IMR-90 (cell line): ENCODE results near the gene AKAP9. TPM values are rescaled to one million over a fixed set of nuclear protein-coding genes. Genes with fewer than 3 reads are reported as not detected.
"Not testable (repeated sequence)": the region's sequence is repeated elsewhere in the genome, so short reads cannot be mapped to it uniquely, and the experiment has no call there.

Experiments used
- ATAC-seq: fragments of 200-7000 bp; cut with Tn5 transposase; 2 replicates; pipeline ENCODE4 v1.9.1; 2020; ENCODE audit warnings: low read depth, mild to moderate bottlenecking, moderate library complexity
- BruUV-seq: library from RNA; stranded (reverse); fragments of 400-500 nt; replicated peaks from 2 replicates; lab custom pipeline; 2021; lab: Mats Ljungman, UMichigan
- CTCF ChIA-PET: fragments of 300-600 bp; formaldehyde crosslinking; extraction: SDS; loops from one replicate; lab custom pipeline; 2021; ENCODE audit warnings: antibody characterized with exemption; lab: Yijun Ruan, JAX
- POLR2A ChIA-PET: fragments of 300-600 bp; sonication (Branson Sonifier 250); formaldehyde crosslinking; loops from one replicate; lab custom pipeline; 2022; ENCODE audit warnings: antibody characterized with exemption; ENCODE audit not compliant: unreplicated experiment; lab: Charles Lee
- DNase-seq: peaks from one replicate; pipeline ENCODE4 v3.0.0; 2013
- H2AFZ ChIP-seq: replicated peaks from 2 replicates; pipeline ENCODE3; 2013; ENCODE audit warnings: low read length, mild to moderate bottlenecking; ENCODE audit not compliant: poor library complexity
- H2AK5ac ChIP-seq: 2 replicates; pipeline ENCODE4 v1.6.1; 2013; ENCODE audit warnings: low read depth, low read length, inconsistent platforms
- H2AK9ac ChIP-seq: replicated peaks from 2 replicates; pipeline ENCODE3; 2013; ENCODE audit warnings: mild to moderate bottlenecking, low read depth, low read length, moderate library complexity; ENCODE audit not compliant: poor library complexity
- H2BK120ac ChIP-seq: 2 replicates; pipeline ENCODE4 v1.6.1; 2013; ENCODE audit warnings: low read depth, low read length, inconsistent platforms
- H2BK15ac ChIP-seq: 3 replicates; pipeline ENCODE4 v1.6.1; 2013; ENCODE audit warnings: low read depth, low read length, inconsistent platforms
- H2BK20ac ChIP-seq: 2 replicates; pipeline ENCODE4 v1.6.1; 2013; ENCODE audit warnings: low read depth, mild to moderate bottlenecking, inconsistent platforms, low read length, moderate library complexity
- H2BK5ac ChIP-seq: 2 replicates; pipeline ENCODE4 v1.6.1; 2013; ENCODE audit warnings: mild to moderate bottlenecking, low read depth, low read length, inconsistent platforms; ENCODE audit not compliant: poor library complexity, severe bottlenecking
- H3K14ac ChIP-seq: replicated peaks from 2 replicates; pipeline ENCODE4 v1.6.1; 2013; ENCODE audit warnings: low read depth, low read length, inconsistent platforms
- H3K18ac ChIP-seq: 2 replicates; pipeline ENCODE4 v1.6.1; 2013; ENCODE audit warnings: low read depth, low read length, control low read depth
- H3K23ac ChIP-seq: 2 replicates; pipeline ENCODE4 v1.6.1; 2013; ENCODE audit warnings: low read depth, low read length, inconsistent platforms
- H3K27ac ChIP-seq: 2 replicates; pipeline ENCODE4 v1.5.1; 2013; ENCODE audit warnings: mild to moderate bottlenecking, control low read depth, low read length; ENCODE audit not compliant: insufficient read depth
- H3K27me3 ChIP-seq: 2 replicates; pipeline ENCODE4 v1.6.1; 2013; ENCODE audit warnings: low read length; ENCODE audit not compliant: control insufficient read depth, insufficient read depth
- H3K36me3 ChIP-seq: 2 replicates; pipeline ENCODE4 v1.6.1; 2013; ENCODE audit warnings: low read length, mixed read lengths; ENCODE audit not compliant: control insufficient read depth, insufficient read depth
- H3K4ac ChIP-seq: 2 replicates; pipeline ENCODE4 v1.6.1; 2013; ENCODE audit warnings: low read depth, low read length, inconsistent platforms
- H3K4me1 ChIP-seq: 2 replicates; pipeline ENCODE4 v1.6.1; 2013; ENCODE audit warnings: low read length, mixed read lengths; ENCODE audit not compliant: control insufficient read depth, insufficient read depth
- H3K4me2 ChIP-seq: 2 replicates; pipeline ENCODE4 v1.6.1; 2013; ENCODE audit warnings: low read depth, mild to moderate bottlenecking, control low read depth, low read length, moderate library complexity
- H3K4me3 ChIP-seq: 2 replicates; pipeline ENCODE4 v1.5.1; 2013; ENCODE audit warnings: low read depth, mild to moderate bottlenecking, control low read depth, low read length, moderate library complexity; ENCODE audit not compliant: insufficient read depth
- H3K56ac ChIP-seq: 2 replicates; pipeline ENCODE4 v1.6.1; 2013; ENCODE audit warnings: low read length, inconsistent platforms; ENCODE audit not compliant: insufficient read depth; ENCODE audit errors: extremely low read depth
- H3K79me1 ChIP-seq, 2 experiments: 2 replicates each; pipeline ENCODE4 v1.6.1; 2013; ENCODE audit warnings: low read length in 2 of 2, inconsistent platforms in 1 of 2, low read depth in 1 of 2
- H3K9ac ChIP-seq: 2 replicates; pipeline ENCODE4 v1.6.1; 2013; ENCODE audit warnings: low read depth, low read length, control low read depth
- H3K9me1 ChIP-seq: 2 replicates; pipeline ENCODE4 v1.6.1; 2013; ENCODE audit warnings: low read length, inconsistent platforms; ENCODE audit not compliant: insufficient read depth
- H3K9me3 ChIP-seq: 2 replicates; pipeline ENCODE4 v1.6.1; 2013; ENCODE audit warnings: low read length; ENCODE audit not compliant: control insufficient read depth, insufficient read depth
- H4K20me1 ChIP-seq: 2 replicates; pipeline ENCODE4 v1.6.1; 2013; ENCODE audit warnings: low read length, inconsistent platforms; ENCODE audit not compliant: insufficient read depth
- H4K5ac ChIP-seq: 2 replicates; pipeline ENCODE4 v1.6.1; 2013; ENCODE audit warnings: mild to moderate bottlenecking, low read depth, low read length, control low read depth
- H4K8ac ChIP-seq, 2 experiments: 2 replicates each; pipeline ENCODE4 v1.6.1; 2013; ENCODE audit warnings: low read depth in 2 of 2, low read length in 2 of 2, control low read depth in 1 of 2, inconsistent platforms in 1 of 2
- H4K91ac ChIP-seq: 2 replicates; pipeline ENCODE4 v1.6.1; 2013; ENCODE audit warnings: low read depth, low read length, inconsistent platforms; ENCODE audit not compliant: insufficient read depth
- FOS ChIP-seq: fragments of 150-350 bp; IDR thresholded peaks from 2 replicates; pipeline ENCODE4 v1.6.1; 2016; ENCODE audit warnings: low read depth, low read length
- MXI1 ChIP-seq: IDR thresholded peaks from 2 replicates; pipeline ENCODE4 v1.6.1; 2012; ENCODE audit warnings: low read depth, mild to moderate bottlenecking, low read length, moderate library complexity, borderline replicate concordance
- WGBS, 2 experiments: methylation state at CpG; one replicate each; pipeline versions ENCODE4 v1.1.5 to v1.1.7; 2013; ENCODE audit warnings: missing lambda C conversion rate in 2 of 2; ENCODE audit not compliant: insufficient read length in 1 of 2; ENCODE audit errors: extremely low coverage in 2 of 2; 5-methylcytosine and 5-hydroxymethylcytosine counted together
- dilution Hi-C: fragments of 300-500 bp; cut with HindIII; formaldehyde crosslinking; loops from one replicate; pipeline ENCODE4 v1.14.3; 2018; ENCODE audit warnings: low sequenced_read_pairs; ENCODE audit not compliant: unreplicated experiment
- in situ Hi-C: fragments of 300-500 bp; cut with MboI; formaldehyde crosslinking; loops from 3 replicates; pipeline ENCODE4 v1.14.3; 2019; ENCODE audit warnings: low sequenced_read_pairs, inconsistent platforms, mixed read lengths
- intact Hi-C: fragments of 100-400 bp; cut with micrococcal nuclease; formaldehyde crosslinking; loops from 2 replicates; pipeline ENCODE4 v1.10.0; 2022
- polyA plus RNA-seq, 3 experiments: library from polyadenylated mRNA; depleted of rRNA; stranded (reverse); fragments of >200 nt; gene quantifications; 2 replicates each; pipeline ENCODE4 v1.2.3, GENCODE V29; 2012; ENCODE audit warnings: low replicate concordance in 1 of 3
- total RNA-seq: library from RNA; depleted of rRNA; stranded (reverse); fragments of >200 nt; gene quantifications from 2 replicates; pipeline ENCODE4 v1.2.3, GENCODE V29; 2012

The AKAP9 gene
- total and polyA plus RNA-seq, 2 of the 4 experiments (the other 2 are of a cell fraction), result 9.7 to 25.3 TPM

- H3K56ac ChIP-seq, result no peak overlapping the region; the same call in 1 of the 2 replicates
- peaks cover 3% of the 10 kb centered on the region; the same call in 1 of the 2 replicates for H3K9me1 ChIP-seq
- no peak overlapping the region; a peak in 1 of 4 replicates for H4K8ac ChIP-seq
- H3K18ac ChIP-seq, result peak overlapping the region; percentile 89
- no peak overlapping the region for H2AFZ ChIP-seq
- H3K14ac ChIP-seq, result no peak overlapping the region
- H3K36me3 ChIP-seq, result peaks cover 11% of the 10 kb centered on the region
- no peak overlapping the region for H2BK15ac ChIP-seq
- peak overlapping the region; percentile 81 for H2BK120ac ChIP-seq
- H3K27ac ChIP-seq, result peak overlapping the region; percentile 76; the same call in 1 of the 2 replicates
- POLR2A ChIA-PET, result no interaction called here
- no peak overlapping the region for H4K91ac ChIP-seq
- no TSS peak for BruUV-seq
- DNase-seq (peak; percentile 87), ATAC-seq (peak; percentile 89)
- H3K9ac ChIP-seq, result no peak overlapping the region
- H4K5ac ChIP-seq, result peak overlapping the region; percentile 36; the same call in 1 of the 2 replicates
- in situ Hi-C loops (no loop called here), dilution Hi-C loops (no loop called here), intact Hi-C loops (no loop called here)
- H2BK5ac ChIP-seq, result peak overlapping the region; percentile 91
- H2BK20ac ChIP-seq, result peak overlapping the region; percentile 65; the same call in 1 of the 2 replicates
- peaks cover 0 to 3% of the 10 kb centered on the region in 2 experiments; a peak in 3 of 4 replicates for H3K79me1 ChIP-seq
- no peak overlapping the region for H2AK9ac ChIP-seq
- H2AK5ac ChIP-seq, result no peak overlapping the region
- H3K27me3 ChIP-seq, result no peaks in the 10 kb centered on the region
- no peaks in the 10 kb centered on the region for H3K9me3 ChIP-seq
- CTCF ChIA-PET, result no interaction called here
- peak; percentile 71 for TF ChIP-seq FOS
- TF ChIP-seq MXI1, result no peak
- peak overlapping the region; percentile 45; the same call in 1 of the 2 replicates for H3K4ac ChIP-seq
- no CpG with 5 or more reads among the region's 3 CpGs for WGBS, 2 experiments
- H3K4me2 ChIP-seq, result peak overlapping the region; percentile 85
- H4K20me1 ChIP-seq, result no peaks in the 10 kb centered on the region
- peak overlapping the region; percentile 87; the same call in 1 of the 2 replicates for H3K23ac ChIP-seq
- H3K4me3 ChIP-seq, result no peak overlapping the region
- H3K4me1 ChIP-seq, result peaks cover 8% of the 10 kb centered on the region; the same call in 1 of the 2 replicates
These were observed 84.6 kb downstream of the AKAP9 start for GRCh38 chr7:92025260-92025659.

- peaks cover 11% of the 10 kb centered on the region for H3K36me3 ChIP-seq
- H3K23ac ChIP-seq, H2BK15ac ChIP-seq, in situ Hi-C loops, H3K18ac ChIP-seq, H3K9me3 ChIP-seq, POLR2A ChIA-PET, intact Hi-C loops, H2BK120ac ChIP-seq, H2AFZ ChIP-seq, H4K5ac ChIP-seq, H3K4me3 ChIP-seq, ATAC-seq, H3K14ac ChIP-seq, DNase-seq, H4K20me1 ChIP-seq, H3K9ac ChIP-seq, H3K4me2 ChIP-seq, CTCF ChIA-PET, H3K4me1 ChIP-seq, H2BK20ac ChIP-seq, H3K56ac ChIP-seq, H3K27me3 ChIP-seq, H3K9me1 ChIP-seq, dilution Hi-C loops, H2BK5ac ChIP-seq, H3K79me1 ChIP-seq, BruUV-seq, H4K8ac ChIP-seq, H2AK9ac ChIP-seq: not testable (repeated sequence)
- WGBS, 2 experiments, result no CpG with 5 or more reads among the region's 24 CpGs
- H2AK5ac ChIP-seq, result peak overlapping the region; percentile 64
- peak overlapping the region; percentile 58; the same call in 1 of the 2 replicates for H4K91ac ChIP-seq
- peak overlapping the region; percentile 26 for H3K4ac ChIP-seq
- H3K27ac ChIP-seq, result peak overlapping the region; percentile 98
These were observed 86.0 kb downstream of the AKAP9 start for GRCh38 chr7:92026635-92027034.
